ENCODE measurements around the gene MBD3.
A peak's percentile ranks its signal among the peaks of the same experiment; 100 is the strongest.

Gene MBD3

GRCh38 chr19:1592024-1592754 is 476 bp downstream of the MBD3 start:
- peak; percentile 95 for DNase-seq

- peak; percentile 71 for DNase-seq
Observed at GRCh38 chr19:1591421-1592023, 1.1 kb downstream of the MBD3 start.

GRCh38 chr19:1590641-1591397 is 1.8 kb downstream of the MBD3 start:
- DNase-seq, result peak; percentile 33

GRCh38 chr19:1587872-1588271 is 4.8 kb downstream of the MBD3 start:
- DNase-seq, result no peak

GRCh38 chr19:1585243-1585580 is 7.5 kb downstream of the MBD3 start:
- no peak for DNase-seq

GRCh38 chr19:1584500-1585242 is 8.0 kb downstream of the MBD3 start:
- no peak for DNase-seq

- DNase-seq, result peak; percentile 45
Observed at GRCh38 chr19:1582201-1582600, 10.5 kb downstream of the MBD3 start.

GRCh38 chr19:1580957-1581356 is 11.7 kb downstream of the MBD3 start:
- DNase-seq, result no peak

GRCh38 chr19:1580382-1580781 is 12.3 kb downstream of the MBD3 start:
- DNase-seq, result no peak

GRCh38 chr19:1579222-1579621 is 13.4 kb downstream of the MBD3 start:
- DNase-seq, result no peak

- no peak for DNase-seq
Observed at GRCh38 chr19:1577929-1578618, 14.6 kb downstream of the MBD3 start.

- DNase-seq, result no peak
Observed at GRCh38 chr19:1577090-1577928, 15.4 kb downstream of the MBD3 start.

- no peak for DNase-seq
Observed at GRCh38 chr19:1576242-1577089, 16.2 kb downstream of the MBD3 start.

- DNase-seq, result no peak
Observed at GRCh38 chr19:1575323-1576241, 17.1 kb downstream of the MBD3 start.

GRCh38 chr19:1574354-1575136 is 18.1 kb downstream of the MBD3 start:
- no peak for DNase-seq

GRCh38 chr19:1572795-1573194 is 19.9 kb downstream of the MBD3 start:
- DNase-seq, result no peak

GRCh38 chr19:1571358-1571757 is 21.3 kb downstream of the MBD3 start:
- no peak for DNase-seq

- DNase-seq, result no peak
Observed at GRCh38 chr19:1570836-1571235, 21.8 kb downstream of the MBD3 start.

GRCh38 chr19:1569997-1570396 is 22.7 kb downstream of the MBD3 start:
- no peak for DNase-seq

Data from NCI-H69 (cell line).